IMR-90 (cell line): Measurements from ENCODE around the gene SLF2. TPM values are rescaled to one million over a fixed set of nuclear protein-coding genes. Genes with fewer than 3 reads are reported as not detected.
A peak's percentile ranks its signal among the peaks of the same experiment; 100 is the strongest.

Experiments used
- ATAC-seq: fragments of 200-7000 bp; cut with Tn5 transposase; 2 replicates; pipeline ENCODE4 v1.9.1; 2020; ENCODE audit warnings: low read depth, mild to moderate bottlenecking, moderate library complexity
- BruUV-seq: library from RNA; stranded (reverse); fragments of 400-500 nt; replicated peaks from 2 replicates; lab custom pipeline; 2021; lab: Mats Ljungman, UMichigan
- CTCF ChIA-PET: fragments of 300-600 bp; formaldehyde crosslinking; extraction: SDS; loops from one replicate; lab custom pipeline; 2021; ENCODE audit warnings: antibody characterized with exemption; lab: Yijun Ruan, JAX
- POLR2A ChIA-PET: fragments of 300-600 bp; sonication (Branson Sonifier 250); formaldehyde crosslinking; loops from one replicate; lab custom pipeline; 2022; ENCODE audit warnings: antibody characterized with exemption; ENCODE audit not compliant: unreplicated experiment; lab: Charles Lee
- DNase-seq: peaks from one replicate; pipeline ENCODE4 v3.0.0; 2013
- H2AFZ ChIP-seq: replicated peaks from 2 replicates; pipeline ENCODE3; 2013; ENCODE audit warnings: low read length, mild to moderate bottlenecking; ENCODE audit not compliant: poor library complexity
- H2AK5ac ChIP-seq: 2 replicates; pipeline ENCODE4 v1.6.1; 2013; ENCODE audit warnings: low read depth, low read length, inconsistent platforms
- H2AK9ac ChIP-seq: replicated peaks from 2 replicates; pipeline ENCODE3; 2013; ENCODE audit warnings: mild to moderate bottlenecking, low read depth, low read length, moderate library complexity; ENCODE audit not compliant: poor library complexity
- H2BK120ac ChIP-seq: 2 replicates; pipeline ENCODE4 v1.6.1; 2013; ENCODE audit warnings: low read depth, low read length, inconsistent platforms
- H2BK15ac ChIP-seq: 3 replicates; pipeline ENCODE4 v1.6.1; 2013; ENCODE audit warnings: low read depth, low read length, inconsistent platforms
- H2BK20ac ChIP-seq: 2 replicates; pipeline ENCODE4 v1.6.1; 2013; ENCODE audit warnings: low read depth, mild to moderate bottlenecking, inconsistent platforms, low read length, moderate library complexity
- H2BK5ac ChIP-seq: 2 replicates; pipeline ENCODE4 v1.6.1; 2013; ENCODE audit warnings: mild to moderate bottlenecking, low read depth, low read length, inconsistent platforms; ENCODE audit not compliant: poor library complexity, severe bottlenecking
- H3K14ac ChIP-seq: replicated peaks from 2 replicates; pipeline ENCODE4 v1.6.1; 2013; ENCODE audit warnings: low read depth, low read length, inconsistent platforms
- H3K18ac ChIP-seq: 2 replicates; pipeline ENCODE4 v1.6.1; 2013; ENCODE audit warnings: low read depth, low read length, control low read depth
- H3K23ac ChIP-seq: 2 replicates; pipeline ENCODE4 v1.6.1; 2013; ENCODE audit warnings: low read depth, low read length, inconsistent platforms
- H3K27ac ChIP-seq: 2 replicates; pipeline ENCODE4 v1.5.1; 2013; ENCODE audit warnings: mild to moderate bottlenecking, control low read depth, low read length; ENCODE audit not compliant: insufficient read depth
- H3K27me3 ChIP-seq: 2 replicates; pipeline ENCODE4 v1.6.1; 2013; ENCODE audit warnings: low read length; ENCODE audit not compliant: control insufficient read depth, insufficient read depth
- H3K36me3 ChIP-seq: 2 replicates; pipeline ENCODE4 v1.6.1; 2013; ENCODE audit warnings: low read length, mixed read lengths; ENCODE audit not compliant: control insufficient read depth, insufficient read depth
- H3K4ac ChIP-seq: 2 replicates; pipeline ENCODE4 v1.6.1; 2013; ENCODE audit warnings: low read depth, low read length, inconsistent platforms
- H3K4me1 ChIP-seq: 2 replicates; pipeline ENCODE4 v1.6.1; 2013; ENCODE audit warnings: low read length, mixed read lengths; ENCODE audit not compliant: control insufficient read depth, insufficient read depth
- H3K4me2 ChIP-seq: 2 replicates; pipeline ENCODE4 v1.6.1; 2013; ENCODE audit warnings: low read depth, mild to moderate bottlenecking, control low read depth, low read length, moderate library complexity
- H3K4me3 ChIP-seq: 2 replicates; pipeline ENCODE4 v1.5.1; 2013; ENCODE audit warnings: low read depth, mild to moderate bottlenecking, control low read depth, low read length, moderate library complexity; ENCODE audit not compliant: insufficient read depth
- H3K56ac ChIP-seq: 2 replicates; pipeline ENCODE4 v1.6.1; 2013; ENCODE audit warnings: low read length, inconsistent platforms; ENCODE audit not compliant: insufficient read depth; ENCODE audit errors: extremely low read depth
- H3K79me1 ChIP-seq, 2 experiments: 2 replicates each; pipeline ENCODE4 v1.6.1; 2013; ENCODE audit warnings: low read length in 2 of 2, inconsistent platforms in 1 of 2, low read depth in 1 of 2
- H3K9ac ChIP-seq: 2 replicates; pipeline ENCODE4 v1.6.1; 2013; ENCODE audit warnings: low read depth, low read length, control low read depth
- H3K9me1 ChIP-seq: 2 replicates; pipeline ENCODE4 v1.6.1; 2013; ENCODE audit warnings: low read length, inconsistent platforms; ENCODE audit not compliant: insufficient read depth
- H3K9me3 ChIP-seq: 2 replicates; pipeline ENCODE4 v1.6.1; 2013; ENCODE audit warnings: low read length; ENCODE audit not compliant: control insufficient read depth, insufficient read depth
- H4K20me1 ChIP-seq: 2 replicates; pipeline ENCODE4 v1.6.1; 2013; ENCODE audit warnings: low read length, inconsistent platforms; ENCODE audit not compliant: insufficient read depth
- H4K5ac ChIP-seq: 2 replicates; pipeline ENCODE4 v1.6.1; 2013; ENCODE audit warnings: mild to moderate bottlenecking, low read depth, low read length, control low read depth
- H4K8ac ChIP-seq, 2 experiments: 2 replicates each; pipeline ENCODE4 v1.6.1; 2013; ENCODE audit warnings: low read depth in 2 of 2, low read length in 2 of 2, control low read depth in 1 of 2, inconsistent platforms in 1 of 2
- H4K91ac ChIP-seq: 2 replicates; pipeline ENCODE4 v1.6.1; 2013; ENCODE audit warnings: low read depth, low read length, inconsistent platforms; ENCODE audit not compliant: insufficient read depth
- RAD21 ChIP-seq: IDR thresholded peaks from 2 replicates; pipeline ENCODE4 v1.6.1; 2012; ENCODE audit warnings: low read length, improper control_type of control experiment
- WGBS, 2 experiments: methylation state at CpG; one replicate each; pipeline versions ENCODE4 v1.1.5 to v1.1.7; 2013; ENCODE audit warnings: missing lambda C conversion rate in 2 of 2; ENCODE audit not compliant: insufficient read length in 1 of 2; ENCODE audit errors: extremely low coverage in 2 of 2; 5-methylcytosine and 5-hydroxymethylcytosine counted together
- dilution Hi-C: fragments of 300-500 bp; cut with HindIII; formaldehyde crosslinking; loops from one replicate; pipeline ENCODE4 v1.14.3; 2018; ENCODE audit warnings: low sequenced_read_pairs; ENCODE audit not compliant: unreplicated experiment
- in situ Hi-C: fragments of 300-500 bp; cut with MboI; formaldehyde crosslinking; loops from 3 replicates; pipeline ENCODE4 v1.14.3; 2019; ENCODE audit warnings: low sequenced_read_pairs, inconsistent platforms, mixed read lengths
- intact Hi-C: fragments of 100-400 bp; cut with micrococcal nuclease; formaldehyde crosslinking; loops from 2 replicates; pipeline ENCODE4 v1.10.0; 2022
- polyA plus RNA-seq, 3 experiments: library from polyadenylated mRNA; depleted of rRNA; stranded (reverse); fragments of >200 nt; gene quantifications; 2 replicates each; pipeline ENCODE4 v1.2.3, GENCODE V29; 2012; ENCODE audit warnings: low replicate concordance in 1 of 3
- total RNA-seq: library from RNA; depleted of rRNA; stranded (reverse); fragments of >200 nt; gene quantifications from 2 replicates; pipeline ENCODE4 v1.2.3, GENCODE V29; 2012

The SLF2 gene
- total and polyA plus RNA-seq, 2 of the 4 experiments (the other 2 are of a cell fraction): 8.5 to 21.7 TPM

DNA sequence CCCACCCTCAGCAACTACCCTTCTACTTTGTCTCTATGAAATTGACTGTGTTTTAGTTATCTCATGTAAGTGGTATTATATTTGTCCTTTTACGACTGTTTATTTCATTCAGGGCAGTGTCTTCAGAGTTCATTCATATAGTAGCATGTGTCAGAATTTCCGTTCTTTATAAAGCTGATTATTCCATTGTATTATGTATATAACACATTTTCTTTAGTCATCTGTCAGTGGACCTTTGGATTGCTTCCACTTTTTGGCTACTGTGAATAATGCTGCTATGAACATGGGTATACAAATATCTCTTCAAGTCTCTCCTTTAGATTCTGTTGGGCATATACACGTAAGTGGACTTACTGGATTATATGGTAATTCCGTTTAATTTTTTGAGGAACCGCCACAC, 14.5 kb downstream of the SLF2 start:
- Histone ChIP-seq H3K4me1 (peaks cover 5% of the 10 kb centered on the region), H3K56ac (no peak overlapping the region), H3K9me3 (no peaks in the 10 kb centered on the region), H2AFZ (no peak overlapping the region), H2BK5ac (peak overlapping the region; percentile 48), H4K91ac (no peak overlapping the region), H3K9ac (no peak overlapping the region), H4K8ac (no peak overlapping the region; a peak in 1 of 4 replicates), H3K23ac (no peak overlapping the region), H2AK9ac (no peak overlapping the region), H4K5ac (no peak overlapping the region), H3K18ac (no peak overlapping the region), H3K36me3 (peaks cover 49% of the 10 kb centered on the region), H3K79me1 (peaks cover 25 to 41% of the 10 kb centered on the region in 2 experiments), H2BK120ac (no peak overlapping the region), H3K4me3 (no peak overlapping the region), H3K9me1 (no peaks in the 10 kb centered on the region), H3K27ac (no peak overlapping the region), H4K20me1 (no peaks in the 10 kb centered on the region), H3K14ac (no peak overlapping the region), H3K4me2 (no peak overlapping the region), H3K4ac (no peak overlapping the region), H2BK15ac (no peak overlapping the region), H3K27me3 (no peaks in the 10 kb centered on the region), H2AK5ac (no peak overlapping the region), H2BK20ac (no peak overlapping the region)
- POLR2A ChIA-PET: no interaction called here
- ATAC-seq (no peak), DNase-seq (no peak)
- no peak for TF ChIP-seq RAD21
- in situ Hi-C loops: loop anchor here (25.0 kb wide), 1 partner anchor 885 kb away; the partner anchor contains the start of gene OGA
- intact Hi-C loops: loop anchor here (5.0 kb wide), 1 partner anchor 35 kb away; no protein-coding TSS in a partner anchor
- no CpG with 5 or more reads among the region's 5 CpGs for WGBS, 2 experiments
- CTCF ChIA-PET: interaction anchor here (0.7 kb wide), 1 partner anchor 249 kb away, joined by 4 read pairs; no protein-coding TSS in a partner anchor
- no TSS peak for BruUV-seq
- dilution Hi-C loops: no loop called here
